HG03378 (cell line): ENCODE data around the gene ASIC5.
A peak's percentile ranks its signal among the peaks of the same experiment; 100 is the strongest.

Experiments
- ATAC-seq: cut with Tn5 transposase; IDR thresholded peaks from one replicate; pipeline ENCODE4 v1.9.1; 2021; ENCODE audit warnings: mild to moderate bottlenecking, moderate library complexity; ENCODE audit not compliant: unreplicated experiment

ASIC5 gene

DNA sequence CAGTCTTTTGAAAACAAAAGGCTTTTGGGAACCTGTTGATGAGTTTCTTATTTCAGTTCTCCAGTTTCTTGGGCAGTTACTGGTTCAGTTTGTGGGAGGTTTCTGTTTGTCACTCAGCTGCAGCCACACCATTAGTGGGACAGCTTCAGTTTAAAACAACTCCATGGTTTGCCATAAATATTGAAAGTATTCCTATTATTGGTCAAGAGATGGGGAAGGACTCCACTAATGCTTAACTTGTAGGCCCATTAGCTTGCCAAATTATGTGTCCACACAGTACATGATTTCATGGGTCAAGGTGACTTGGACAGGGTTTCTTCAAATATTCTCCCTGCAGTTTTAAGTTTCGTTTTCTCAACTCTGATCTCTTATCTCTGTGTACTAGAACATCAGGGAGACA is 15.5 kb upstream of the ASIC5 start:
- peak; percentile 45 for ATAC-seq

DNA sequence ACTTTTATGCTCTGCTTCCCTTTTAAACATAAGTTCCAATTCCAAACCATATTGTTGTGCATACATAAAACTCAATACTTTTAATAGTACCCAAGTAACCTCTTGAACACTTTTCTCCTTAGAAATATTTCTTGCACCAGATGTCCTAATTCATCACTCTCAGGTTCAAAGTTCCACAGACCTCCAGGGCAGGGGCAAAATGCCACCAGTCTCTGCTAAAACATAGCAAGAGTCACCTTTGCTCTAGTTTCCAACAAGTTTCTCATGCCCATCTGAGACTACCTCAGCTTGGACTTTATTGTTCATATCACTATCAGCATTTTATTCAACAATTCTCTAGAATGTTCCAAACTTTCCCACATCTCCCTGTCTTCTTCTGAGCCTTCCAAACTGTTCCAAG is 13.7 kb upstream of the ASIC5 start:
- ATAC-seq: no peak

DNA sequence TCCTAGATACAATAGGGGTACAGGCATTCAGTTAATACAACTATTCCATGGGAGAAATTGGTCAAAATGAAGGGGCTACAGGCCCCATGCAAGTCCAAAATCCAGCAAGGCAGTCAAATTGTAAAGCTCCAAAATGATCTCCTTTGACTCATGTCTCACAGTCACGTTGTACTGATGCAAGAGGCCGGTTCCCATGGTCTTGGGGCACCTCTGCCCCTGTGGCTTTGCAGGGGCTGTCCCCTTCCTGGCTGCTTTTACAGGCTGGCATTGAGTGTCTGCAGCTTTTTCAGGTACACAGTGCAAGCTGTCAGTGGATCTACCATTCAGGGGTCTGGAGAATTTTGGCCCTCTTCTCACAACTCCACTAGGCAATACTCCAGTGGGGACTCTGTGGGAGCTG is 12.5 kb upstream of the ASIC5 start:
- ATAC-seq: no peak

DNA sequence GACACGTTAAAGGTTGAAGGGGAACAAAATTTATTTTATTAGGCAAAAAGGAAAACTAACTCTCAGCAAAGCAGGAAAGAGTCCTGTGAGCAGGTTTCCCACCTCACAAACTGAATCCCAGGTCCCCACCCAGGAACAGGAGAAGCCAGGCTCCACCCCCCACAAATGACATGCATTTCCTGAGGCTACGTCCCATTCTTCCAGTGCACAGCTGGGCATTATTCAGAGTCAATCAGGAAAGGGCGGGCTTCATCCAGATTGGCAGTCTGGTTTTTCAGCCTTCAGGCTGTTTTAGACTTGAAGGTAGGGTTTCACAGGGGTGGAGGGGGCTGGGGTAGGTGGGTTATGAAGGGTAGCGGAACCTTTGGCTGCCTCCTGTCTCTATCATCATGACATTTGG is 11.9 kb upstream of the ASIC5 start:
- no peak for ATAC-seq

DNA sequence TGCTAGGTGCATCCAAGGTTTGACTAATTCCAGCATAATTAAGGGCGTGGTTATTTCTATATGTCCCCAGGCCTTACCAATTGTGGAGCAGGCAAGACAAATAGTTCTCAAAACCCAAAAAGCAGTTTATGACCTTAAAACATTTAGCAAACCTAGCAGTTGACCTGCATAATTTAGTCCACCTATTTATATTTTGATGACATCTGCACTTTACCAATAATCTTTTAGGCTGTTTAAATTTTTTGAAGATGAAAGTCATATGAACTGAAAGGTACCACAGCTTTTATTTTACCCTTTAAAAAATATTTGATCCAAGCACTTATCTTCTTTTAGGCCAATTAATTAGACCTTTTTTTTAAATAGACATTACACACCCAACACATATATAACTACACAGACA is 9.8 kb upstream of the ASIC5 start:
- no peak for ATAC-seq

DNA sequence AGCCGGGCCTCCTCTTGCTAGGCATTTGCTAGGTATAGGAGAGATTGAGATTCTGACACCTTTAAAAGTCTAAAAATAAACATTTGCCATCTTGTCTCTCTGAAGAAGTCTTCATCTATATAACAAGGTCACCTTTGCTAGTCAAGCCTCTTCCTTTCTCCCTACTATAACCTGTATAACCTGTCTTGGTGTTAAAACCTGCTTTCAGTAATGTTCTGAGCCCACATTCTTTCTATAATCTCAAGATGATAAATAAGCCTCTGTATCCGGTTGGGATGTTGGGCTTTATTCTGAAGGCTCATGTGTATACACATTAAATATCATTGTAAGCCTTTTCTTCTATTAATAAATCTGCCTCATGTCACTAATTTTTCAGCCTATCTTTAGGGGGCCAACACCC is 10.2 kb downstream of the ASIC5 start:
- no peak for ATAC-seq

DNA sequence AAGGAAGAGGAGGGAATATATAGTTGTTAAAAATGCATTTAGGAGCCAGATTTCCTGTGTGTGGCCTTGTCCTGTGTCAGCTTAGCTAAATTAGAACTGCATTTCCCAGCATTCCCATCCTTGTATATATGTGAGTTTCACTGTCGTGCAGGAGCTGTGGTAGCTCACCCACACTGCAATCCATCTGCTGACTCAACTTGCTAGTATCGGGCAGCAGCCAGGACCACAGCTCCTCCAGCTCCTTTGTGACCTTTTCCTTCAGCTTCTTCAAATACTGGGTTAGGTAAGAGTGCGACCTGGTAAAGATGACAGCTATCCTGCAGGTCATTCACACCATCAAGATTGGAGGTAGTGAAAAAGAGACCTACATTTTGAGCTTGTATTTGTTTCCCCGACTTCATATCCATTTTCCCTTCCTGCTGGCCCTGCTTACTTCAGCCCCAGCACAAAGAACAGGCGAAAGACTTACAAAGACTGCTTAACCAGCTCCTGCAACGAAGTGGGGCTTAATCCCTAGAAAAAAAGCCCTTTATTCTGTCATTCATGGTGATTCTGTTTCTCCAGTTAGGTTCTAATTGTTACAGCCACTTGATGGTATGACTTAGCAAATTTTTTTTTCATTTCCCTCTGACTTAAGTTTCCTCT is 11.4 kb downstream of the ASIC5 start:
- ATAC-seq: no peak

DNA sequence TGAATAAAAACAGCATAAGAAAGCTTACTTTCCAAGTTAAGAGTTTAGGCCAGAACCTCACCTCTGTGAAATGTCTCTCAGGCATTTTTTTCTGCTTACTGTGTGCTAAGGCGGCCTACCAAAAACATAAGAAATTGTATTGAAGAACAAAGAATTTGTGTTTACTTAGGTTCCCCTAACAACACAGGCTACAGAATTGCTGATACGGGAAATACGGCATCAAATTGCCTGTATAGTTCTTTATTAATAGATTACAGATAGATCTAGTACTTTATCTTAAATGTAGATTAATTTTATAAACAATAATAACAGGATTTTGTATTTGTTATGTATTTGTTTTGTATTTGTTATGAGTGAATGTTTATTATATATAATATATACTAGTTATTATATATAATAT is 12.9 kb downstream of the ASIC5 start:
- no peak for ATAC-seq

DNA sequence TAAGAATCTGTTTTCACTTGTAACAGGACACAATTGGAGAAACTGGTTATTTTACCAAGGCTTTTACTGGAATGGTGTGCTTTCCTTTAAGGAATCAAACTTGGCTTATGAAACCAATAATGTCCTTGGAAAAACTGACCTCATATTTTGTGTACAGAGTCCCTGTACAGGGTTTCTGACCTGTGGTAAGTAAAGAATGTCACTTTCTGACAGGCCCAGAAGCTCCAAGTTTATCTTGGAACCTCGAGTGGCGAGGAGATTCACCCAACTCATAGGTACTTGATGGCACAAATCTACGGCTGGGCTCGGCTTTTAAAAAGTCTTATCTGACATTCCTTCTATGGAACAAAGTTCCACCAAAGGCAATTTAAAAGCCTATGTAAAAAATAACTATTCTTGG is 17.0 kb downstream of the ASIC5 start:
- no peak for ATAC-seq

DNA sequence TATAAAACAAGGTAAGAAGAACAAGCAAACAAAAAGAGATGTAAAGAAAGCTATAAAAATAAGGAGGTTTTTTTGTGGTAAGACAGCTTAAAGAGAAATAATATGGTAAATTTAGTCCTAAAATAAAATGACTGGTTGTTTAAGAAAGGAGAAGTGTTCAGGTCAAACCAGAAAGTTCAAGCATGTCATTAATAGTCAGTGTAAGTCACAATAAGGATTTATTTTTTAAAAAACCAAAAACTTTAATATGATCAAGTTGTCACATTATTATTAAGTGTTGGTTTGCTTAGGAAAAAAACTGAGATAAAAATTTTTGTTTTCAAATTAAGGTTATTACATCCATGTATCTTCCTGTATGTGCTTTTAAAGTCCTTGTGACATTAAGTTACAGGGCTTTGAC is 19.1 kb downstream of the ASIC5 start:
- ATAC-seq: no peak

DNA sequence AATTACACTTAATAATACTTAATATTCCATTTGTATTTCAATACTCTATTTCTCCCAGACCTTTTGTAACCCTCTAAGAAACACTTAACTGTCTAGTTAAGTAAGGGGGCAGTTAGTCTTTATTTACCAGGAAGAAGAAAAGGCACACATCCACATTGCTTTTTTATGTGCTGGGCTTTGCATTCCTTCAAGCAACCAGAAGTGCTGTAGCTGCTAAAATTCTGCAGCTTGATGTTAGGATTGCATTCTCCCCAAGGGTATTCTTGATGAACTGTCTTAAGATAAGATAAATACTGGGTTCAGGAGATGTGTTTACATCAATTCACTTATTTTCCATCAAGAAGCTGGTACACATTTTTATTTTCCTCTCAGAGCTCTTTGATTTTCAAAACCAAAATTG is 24.0 kb downstream of the ASIC5 start:
- ATAC-seq: no peak

DNA sequence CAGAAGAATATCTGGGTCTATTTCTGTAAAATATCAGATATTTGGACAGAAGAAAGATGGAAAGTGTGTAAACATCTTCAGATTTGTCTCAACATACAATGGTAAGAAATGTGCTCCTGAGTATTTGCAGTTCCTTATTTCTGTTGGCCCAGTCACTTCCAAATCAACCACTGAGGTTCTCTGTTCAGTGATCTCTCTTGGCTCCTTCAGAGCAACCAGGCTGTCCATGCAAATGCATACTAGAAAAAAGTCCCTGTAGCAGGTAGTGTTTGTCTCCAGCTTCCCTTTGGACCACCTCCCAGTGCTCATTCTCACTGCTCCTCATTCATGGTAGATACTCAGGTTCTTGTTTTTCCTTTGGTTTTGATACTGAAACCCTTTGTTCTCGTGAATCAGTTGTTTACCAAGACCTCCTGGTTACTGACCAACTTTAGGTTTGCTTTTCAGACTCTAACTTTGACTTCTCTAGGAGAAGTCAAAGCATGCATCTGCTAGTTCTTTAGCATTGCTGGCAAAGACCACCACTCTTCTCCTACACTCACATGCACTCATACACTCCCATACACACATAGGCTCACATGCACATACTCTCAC is 28.8 kb downstream of the ASIC5 start:
- ATAC-seq: no peak

DNA sequence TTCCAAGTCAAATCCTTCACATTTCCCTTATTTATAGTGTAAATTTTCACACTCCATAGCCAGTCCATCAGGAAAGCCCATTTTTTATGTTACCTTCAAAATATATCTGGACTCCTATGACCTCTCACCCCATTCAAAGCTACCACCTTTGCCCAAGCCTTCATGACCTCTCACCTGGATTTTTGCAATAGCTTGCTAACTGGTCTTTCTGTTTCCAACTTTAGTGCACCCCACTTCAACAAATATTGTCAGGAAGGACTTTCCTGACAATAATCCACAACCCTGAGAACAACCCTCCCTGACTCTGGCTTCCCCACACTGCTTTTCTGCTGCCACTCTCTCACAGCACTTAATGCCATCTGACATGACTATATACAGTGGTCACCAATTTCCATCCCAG is 33.4 kb downstream of the ASIC5 start:
- ATAC-seq: no peak

DNA sequence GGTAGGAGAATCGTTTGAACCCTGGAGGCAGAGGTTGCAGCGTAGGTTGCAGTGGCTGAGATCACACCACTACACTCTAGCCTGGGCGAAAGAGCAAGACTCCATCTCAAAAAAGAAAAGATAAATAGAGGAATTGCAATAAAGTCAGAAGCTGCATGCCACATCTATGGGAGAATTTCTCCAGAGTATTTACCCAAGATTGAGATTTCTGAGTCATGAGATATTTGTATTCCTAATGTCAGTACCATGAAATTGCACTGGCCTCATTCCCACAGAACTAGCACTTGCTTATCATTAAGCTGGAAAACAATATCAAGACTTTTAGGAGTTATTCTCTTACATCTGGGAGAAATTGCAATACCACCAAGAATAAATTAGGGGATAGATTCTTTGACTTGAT is 37.4 kb downstream of the ASIC5 start:
- no peak for ATAC-seq

DNA sequence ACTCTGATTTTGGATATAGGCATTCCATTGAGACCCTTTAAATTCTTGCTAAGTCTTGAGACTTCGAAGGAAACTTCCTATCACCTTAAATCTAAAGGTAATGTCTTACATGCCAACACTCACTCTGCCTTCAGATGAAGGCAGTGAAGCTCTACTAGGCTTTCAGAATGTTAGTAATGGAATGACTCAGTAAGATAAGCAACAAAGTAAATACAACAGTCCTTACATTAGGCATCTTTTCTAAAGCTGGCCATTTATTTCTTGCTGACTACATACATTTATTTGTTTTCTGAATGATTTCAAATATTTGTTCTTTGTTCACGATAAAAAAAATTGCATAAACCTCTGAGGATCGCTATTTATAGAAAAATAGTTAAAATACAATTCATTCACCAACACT is 43.5 kb downstream of the ASIC5 start:
- ATAC-seq: no peak

DNA sequence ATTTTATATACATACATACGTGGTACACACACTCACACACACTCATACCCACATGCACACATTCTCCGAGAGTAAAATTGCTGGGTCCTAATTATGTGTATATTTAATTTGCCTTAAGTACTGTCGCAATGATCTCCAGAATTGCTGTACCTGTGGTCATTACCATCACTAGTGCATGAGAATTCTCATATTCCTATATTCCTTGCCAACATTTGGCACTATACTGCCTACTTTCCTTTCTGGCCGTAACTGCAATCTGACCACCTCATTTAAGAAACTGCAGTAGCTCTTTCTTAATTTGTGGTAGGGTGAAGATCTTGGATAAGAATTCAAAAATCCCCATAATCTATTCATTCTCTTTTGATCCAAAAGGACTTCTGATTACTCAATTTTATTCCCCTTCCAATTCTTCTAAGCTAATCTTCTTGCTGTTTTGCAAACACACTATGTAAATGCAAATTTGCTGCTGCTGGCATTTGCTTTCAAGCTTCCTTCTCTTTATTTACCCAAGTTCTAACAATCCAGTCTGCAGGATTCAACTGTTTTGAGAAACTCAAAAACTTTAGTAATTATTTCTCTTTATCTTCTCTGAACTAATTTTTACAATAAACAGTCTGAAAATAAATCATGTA is 45.1 kb downstream of the ASIC5 start:
- ATAC-seq: no peak

DNA sequence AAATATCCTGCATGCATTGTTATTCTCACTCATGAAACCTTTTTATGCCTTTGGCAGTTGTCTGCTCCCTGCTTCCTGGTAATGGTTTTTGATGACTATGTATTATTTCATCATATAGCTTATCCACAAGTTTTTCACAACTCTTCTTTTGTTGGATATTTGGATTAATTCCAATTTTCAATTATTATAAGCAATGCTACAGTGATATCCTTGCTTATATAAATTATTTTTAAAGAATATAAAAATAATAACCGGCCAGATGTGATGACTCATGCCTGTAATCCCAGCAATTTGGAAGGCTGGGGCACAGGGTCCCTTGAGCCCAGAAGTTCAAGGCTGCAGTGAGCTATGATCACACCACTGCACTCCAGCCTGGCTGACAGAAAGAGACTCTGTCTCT is 47.0 kb downstream of the ASIC5 start:
- ATAC-seq: no peak

DNA sequence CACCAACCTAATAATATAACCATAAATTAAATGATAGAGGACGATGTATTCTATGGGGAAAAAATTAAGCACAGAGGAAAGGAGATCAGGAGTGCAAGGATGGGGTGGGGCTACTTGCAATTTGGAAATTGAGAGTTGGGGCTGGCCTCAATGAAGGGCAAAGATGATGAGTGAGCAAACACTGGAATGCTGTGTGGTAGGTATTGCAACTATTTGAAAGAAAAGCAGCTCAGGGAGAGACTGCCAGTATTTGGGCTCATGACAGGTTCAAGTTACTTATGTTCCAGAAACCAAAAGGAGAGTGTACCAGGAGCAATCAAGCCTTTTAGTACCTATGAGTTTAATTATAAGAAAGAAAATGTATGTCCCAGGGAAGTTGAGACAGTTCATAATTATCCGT is 47.4 kb downstream of the ASIC5 start:
- no peak for ATAC-seq

DNA sequence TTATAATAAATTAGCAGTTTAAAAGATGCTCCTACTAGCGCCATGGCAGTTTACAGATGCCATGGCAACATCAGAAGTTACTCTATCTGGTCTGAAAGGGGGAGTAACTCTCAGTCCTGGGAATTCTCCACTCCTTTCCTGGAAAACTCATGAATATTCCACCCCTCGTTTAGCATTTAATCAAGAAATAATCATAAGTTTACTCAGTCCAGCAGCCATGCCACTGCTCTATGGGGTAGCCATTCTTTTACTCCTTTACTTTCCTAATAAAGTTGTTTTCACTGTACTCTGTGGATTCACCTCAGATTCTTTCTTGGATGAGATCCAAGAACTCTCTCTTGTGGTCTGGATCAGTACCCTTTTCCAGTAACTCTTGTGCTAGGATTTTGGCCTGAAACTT is 55.0 kb downstream of the ASIC5 start:
- no peak for ATAC-seq

DNA sequence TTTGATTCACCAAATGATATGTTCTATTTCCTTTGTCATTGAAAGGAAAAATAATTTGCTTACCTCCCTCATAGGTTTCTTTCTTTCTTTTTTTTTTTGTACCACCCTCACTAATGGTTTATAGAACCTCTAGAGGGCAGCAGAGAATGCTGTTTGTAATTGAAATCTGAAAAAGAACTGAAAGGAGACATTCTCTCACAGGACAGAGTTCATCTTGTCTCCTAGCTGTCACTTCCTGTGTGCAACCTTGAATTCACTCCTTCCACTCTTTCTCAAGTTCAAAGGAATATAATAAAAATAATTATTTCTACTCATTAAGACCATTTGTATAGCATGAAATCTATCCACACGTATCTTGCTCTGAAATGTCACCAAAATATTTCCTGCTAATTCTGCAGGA is 56.2 kb downstream of the ASIC5 start:
- peak; percentile 100 for ATAC-seq

DNA sequence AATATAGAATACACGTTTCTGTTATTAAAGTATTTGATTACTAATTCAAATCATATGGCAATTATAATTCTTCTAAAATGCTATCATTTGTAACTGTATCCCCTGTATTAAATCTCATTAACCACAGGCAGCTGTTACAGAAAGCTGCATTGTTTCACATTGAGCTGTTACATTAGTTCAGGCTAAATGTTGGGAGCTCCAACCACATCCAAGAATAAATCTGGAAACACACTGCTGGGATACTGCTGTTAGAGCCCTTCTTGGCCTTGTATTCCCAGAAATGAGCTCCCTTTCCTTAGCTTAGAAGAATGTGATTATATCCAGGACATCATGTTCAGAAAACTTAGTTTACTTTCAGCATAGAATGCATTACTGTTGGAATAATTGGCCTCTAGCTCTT is 59.1 kb downstream of the ASIC5 start:
- ATAC-seq: no peak

DNA sequence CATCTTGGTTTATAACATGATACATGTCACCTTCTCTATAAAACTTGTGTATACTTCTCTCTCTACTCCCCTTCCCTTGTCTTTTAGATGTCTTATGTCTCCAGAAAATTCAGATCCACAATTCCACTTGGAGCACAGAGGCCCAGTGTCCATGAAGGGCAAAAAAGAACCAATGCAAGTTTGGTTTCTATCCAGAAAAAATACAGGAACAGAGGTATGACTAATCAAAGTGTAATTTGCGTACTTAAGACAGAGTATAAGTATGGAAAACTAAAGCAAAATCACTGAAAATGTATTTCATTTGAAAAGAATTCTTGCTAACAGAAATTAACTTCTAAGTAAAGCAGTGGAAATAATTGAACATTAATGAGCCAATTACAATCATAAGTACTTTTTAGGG is 61.1 kb downstream of the ASIC5 start:
- no peak for ATAC-seq
